Prostate gland (tissue), 2 donors: ENCODE data around the gene IQGAP3. TPM values are rescaled to one million over a fixed set of nuclear protein-coding genes. Genes with fewer than 3 reads are reported as not detected.

Experiments used
- DNase-seq: peaks from one replicate; pipeline ENCODE4 v3.0.0-alpha.2; 2019; ENCODE audit warnings: low spot score
- H3K27ac ChIP-seq, 2 donors: fragments of 200-600 bp; sonication (generic); 2 replicates each; pipeline ENCODE4 v1.5.1; 2017 to 2019
- H3K27me3 ChIP-seq: fragments of 200-600 bp; sonication (generic); replicated peaks from 2 replicates; pipeline ENCODE4 v1.5.1; 2019; ENCODE audit not compliant: insufficient read depth
- H3K36me3 ChIP-seq, 2 donors: fragments of 200-600 bp; sonication (generic); 1 replicate in 1 of 2; 2 replicates in 1 of 2; pipeline versions ENCODE4 v1.5.1 to v1.8.1; 2017 to 2019
- H3K4me1 ChIP-seq: fragments of 200-600 bp; sonication (generic); replicated peaks from 2 replicates; pipeline ENCODE4 v1.5.1; 2019
- H3K4me3 ChIP-seq, 2 donors: fragments of 200-600 bp; sonication (generic); 2 replicates each; pipeline ENCODE4 v1.5.1; 2017 to 2019
- H3K9me3 ChIP-seq: fragments of 200-600 bp; sonication (generic); 2 replicates; pipeline ENCODE4 v1.5.1; 2017
- POLR2A ChIP-seq: fragments of 450-650 bp; IDR thresholded peaks from one replicate; pipeline ENCODE4 v1.6.1; 2016; ENCODE audit warnings: antibody characterized with exemption, mild to moderate bottlenecking
- POLR2AphosphoS5 ChIP-seq: sonication (generic); formaldehyde crosslinking; IDR thresholded peaks from one replicate; pipeline ENCODE4 v1.6.1; 2017; ENCODE audit warnings: antibody characterized with exemption
- WGBS: methylation state at CpG from one replicate; pipeline ENCODE4 v1.1.5; 2018; 5-methylcytosine and 5-hydroxymethylcytosine counted together
- intact Hi-C: fragments of 100-400 bp; cut with DNase I; formaldehyde crosslinking; loops from one replicate; pipeline ENCODE4 v1.14.2; 2022
- total RNA-seq, 2 donors: library from RNA; depleted of rRNA; stranded (reverse); fragments of >200 nt; gene quantifications; one replicate each; pipeline ENCODE4 v1.1.0, GENCODE V29; 2016
- TF ChIP-seq, protein P1 (sequence below), 4 experiments: fragments of 200-600 bp in 2 of 4; fragments of 450-650 bp in 2 of 4; sonication (generic) in 2 of 4; IDR thresholded peaks; 1 replicate in 3 of 4; 2 replicates in 1 of 4; pipeline ENCODE4 v1.5.1; 2016 to 2019; ENCODE audit warnings: antibody characterized with exemption in 4 of 4, mild to moderate bottlenecking in 2 of 4, moderate library complexity in 2 of 4

Gene IQGAP3
- total RNA-seq, 2 donors from 2014 or later, result 1.5 to 3.0 TPM

DNA sequence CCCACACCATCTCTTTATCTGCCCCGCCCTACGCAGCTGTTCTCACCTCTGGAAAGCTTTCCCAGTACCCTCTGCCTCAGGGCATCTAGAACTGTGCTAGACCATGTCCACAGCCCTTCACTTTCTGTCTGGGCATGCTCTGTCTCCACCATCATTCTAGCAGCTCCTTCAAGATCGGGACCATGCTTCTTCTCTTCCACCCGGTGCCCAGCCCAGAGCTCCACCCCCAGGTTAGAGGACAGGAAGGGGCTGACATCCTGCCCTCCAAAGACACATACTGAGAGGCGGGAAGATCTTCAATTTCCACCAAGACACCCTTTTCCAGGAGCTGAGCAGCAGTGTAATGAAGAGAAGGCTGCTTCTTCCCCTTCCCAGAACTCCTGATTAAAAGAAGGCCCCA lies 44.1 kb downstream of the IQGAP3 start:
- H3K9me3 ChIP-seq, result no peaks in the 10 kb centered on the region
- no peaks in the 10 kb centered on the region for H3K36me3 ChIP-seq
- intact Hi-C loops, result no loop called here
- H3K27ac ChIP-seq, result no peak overlapping the region
- no peak for DNase-seq
- H3K4me1 ChIP-seq, result no peaks in the 10 kb centered on the region
- no peaks in the 10 kb centered on the region for H3K27me3 ChIP-seq
- H3K4me3 ChIP-seq, result no peak overlapping the region
- 86% methylated on average over 5 of the region's 5 CpGs for WGBS
- TF ChIP-seq POLR2A, result no peak
- TF ChIP-seq, protein P1, sequence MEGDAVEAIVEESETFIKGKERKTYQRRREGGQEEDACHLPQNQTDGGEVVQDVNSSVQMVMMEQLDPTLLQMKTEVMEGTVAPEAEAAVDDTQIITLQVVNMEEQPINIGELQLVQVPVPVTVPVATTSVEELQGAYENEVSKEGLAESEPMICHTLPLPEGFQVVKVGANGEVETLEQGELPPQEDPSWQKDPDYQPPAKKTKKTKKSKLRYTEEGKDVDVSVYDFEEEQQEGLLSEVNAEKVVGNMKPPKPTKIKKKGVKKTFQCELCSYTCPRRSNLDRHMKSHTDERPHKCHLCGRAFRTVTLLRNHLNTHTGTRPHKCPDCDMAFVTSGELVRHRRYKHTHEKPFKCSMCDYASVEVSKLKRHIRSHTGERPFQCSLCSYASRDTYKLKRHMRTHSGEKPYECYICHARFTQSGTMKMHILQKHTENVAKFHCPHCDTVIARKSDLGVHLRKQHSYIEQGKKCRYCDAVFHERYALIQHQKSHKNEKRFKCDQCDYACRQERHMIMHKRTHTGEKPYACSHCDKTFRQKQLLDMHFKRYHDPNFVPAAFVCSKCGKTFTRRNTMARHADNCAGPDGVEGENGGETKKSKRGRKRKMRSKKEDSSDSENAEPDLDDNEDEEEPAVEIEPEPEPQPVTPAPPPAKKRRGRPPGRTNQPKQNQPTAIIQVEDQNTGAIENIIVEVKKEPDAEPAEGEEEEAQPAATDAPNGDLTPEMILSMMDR (IDR thresholded peaks at IDR 0.05), result no peak
- no peak for TF ChIP-seq POLR2AphosphoS5

DNA sequence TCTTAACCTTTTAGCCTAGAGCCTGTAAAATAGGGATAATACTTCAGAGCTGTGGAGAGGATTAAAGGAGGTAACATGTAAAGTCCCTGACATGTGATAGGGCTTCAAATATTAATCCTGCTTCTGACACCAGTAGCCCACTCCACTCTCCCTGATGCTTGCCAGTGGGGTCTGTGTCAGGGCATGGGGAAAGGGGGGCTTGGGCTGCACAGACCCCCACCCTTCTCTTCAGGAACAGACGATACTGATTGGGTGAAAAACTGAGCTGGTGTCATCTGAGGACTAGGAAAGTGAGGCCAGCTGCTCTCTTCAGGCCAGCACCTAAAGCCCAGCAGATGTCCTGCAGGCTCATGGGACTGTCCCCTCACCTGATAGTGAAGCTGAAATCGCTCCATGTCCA lies 44.8 kb downstream of the IQGAP3 start:
- DNase-seq, result no peak
- WGBS, result 83% methylated on average over 2 of the region's 2 CpGs
- no peaks in the 10 kb centered on the region for H3K9me3 ChIP-seq
- no peaks in the 10 kb centered on the region for H3K4me1 ChIP-seq
- TF ChIP-seq POLR2A (no peak), POLR2AphosphoS5 (no peak)
- TF ChIP-seq, protein P1 (IDR thresholded peaks at IDR 0.05), result no peak
- intact Hi-C loops, result no loop called here
- H3K4me3 ChIP-seq, result no peak overlapping the region
- H3K36me3 ChIP-seq, result no peaks in the 10 kb centered on the region
- no peaks in the 10 kb centered on the region for H3K27me3 ChIP-seq
- no peak overlapping the region for H3K27ac ChIP-seq

DNA sequence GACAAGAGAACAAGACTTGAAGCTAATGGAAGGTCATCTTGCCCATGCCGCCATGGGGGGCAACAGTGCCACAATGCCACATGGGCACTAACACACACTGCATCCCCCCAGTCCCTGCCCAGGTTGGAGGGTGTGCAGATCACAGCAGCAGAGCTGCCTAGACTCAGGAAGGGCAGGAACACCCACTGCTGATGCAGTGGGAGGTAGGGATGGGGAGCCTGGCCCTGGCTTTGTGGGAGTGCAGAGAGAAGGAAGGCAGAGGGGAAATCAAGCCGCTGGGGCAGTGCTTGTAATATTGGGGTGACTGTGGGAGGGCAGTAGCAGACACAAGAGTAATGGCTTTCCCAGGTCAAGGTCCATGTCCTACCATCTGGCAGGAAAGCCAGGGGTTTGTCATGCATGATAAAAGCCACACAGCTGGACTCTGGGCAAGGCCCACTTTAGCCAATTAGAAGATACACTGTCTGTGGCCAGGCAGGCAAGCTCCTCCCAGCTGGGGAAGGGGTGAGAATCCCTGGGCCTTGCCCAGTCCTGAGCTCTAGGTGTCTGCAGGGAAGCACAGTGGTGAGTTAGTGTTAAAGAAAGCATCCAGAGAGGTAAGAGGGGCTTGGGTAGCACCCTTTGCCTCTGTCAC lies 46.4 kb downstream of the IQGAP3 start:
- Histone ChIP-seq H3K36me3 (no peaks in the 10 kb centered on the region), H3K27ac (no peak overlapping the region), H3K27me3 (no peaks in the 10 kb centered on the region), H3K4me1 (no peaks in the 10 kb centered on the region), H3K9me3 (no peaks in the 10 kb centered on the region), H3K4me3 (no peak overlapping the region)
- DNase-seq, result no peak
- WGBS, result 91% methylated on average over 2 of the region's 2 CpGs
- intact Hi-C loops, result no loop called here
- TF ChIP-seq, protein P1 (IDR thresholded peaks at IDR 0.05), result no peak
- no peak for TF ChIP-seq POLR2A

DNA sequence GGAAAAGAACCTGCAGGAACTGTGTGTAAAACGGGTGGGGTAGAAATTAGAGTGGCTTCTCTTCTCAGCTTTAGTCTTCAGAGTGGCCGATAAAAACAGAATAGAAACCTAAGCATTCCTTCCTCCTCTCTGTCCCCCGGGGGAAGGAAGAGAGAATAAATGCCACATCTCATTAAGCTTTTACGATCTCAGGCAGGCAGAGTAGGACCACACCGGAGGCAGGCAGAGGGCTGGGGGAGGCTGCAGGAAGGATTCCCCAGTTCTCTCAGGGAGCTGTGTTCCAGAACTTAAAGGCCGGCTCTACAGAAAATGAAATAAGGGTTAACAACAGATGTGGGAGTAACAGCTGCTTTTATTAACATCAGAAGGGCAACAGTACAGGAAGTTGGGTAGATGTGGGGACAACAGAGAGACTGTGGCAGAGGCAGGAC lies 47.3 kb downstream of the IQGAP3 start:
- 12% methylated on average over 6 of the region's 6 CpGs for WGBS
- Histone ChIP-seq H3K9me3 (no peaks in the 10 kb centered on the region), H3K27ac (no peak overlapping the region), H3K4me3 (no peak overlapping the region), H3K36me3 (no peaks in the 10 kb centered on the region), H3K27me3 (no peaks in the 10 kb centered on the region), H3K4me1 (no peaks in the 10 kb centered on the region)
- no peak for DNase-seq
- intact Hi-C loops, result no loop called here
- TF ChIP-seq POLR2AphosphoS5 (no peak), POLR2A (no peak)
- TF ChIP-seq, protein P1 (IDR thresholded peaks at IDR 0.05), result no peak

DNA sequence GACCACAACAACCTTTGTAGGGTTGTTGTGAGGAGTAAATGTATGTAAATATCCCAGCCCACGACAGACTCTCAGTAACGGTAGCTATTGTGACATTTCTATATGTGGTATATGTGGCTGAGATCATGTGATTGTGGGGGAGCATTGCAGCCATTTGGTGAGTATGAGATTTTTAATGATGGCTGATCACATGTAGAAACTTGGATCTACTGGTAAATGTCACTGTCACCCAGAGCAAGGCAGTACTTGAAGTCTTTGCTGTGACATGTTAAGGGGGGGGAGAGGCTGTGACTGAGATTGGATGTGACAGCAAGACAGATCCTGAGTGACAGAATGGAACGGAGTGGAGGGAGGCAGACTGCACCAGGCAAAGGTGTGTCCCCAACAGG lies 47.9 kb downstream of the IQGAP3 start:
- Histone ChIP-seq H3K4me3 (no peak overlapping the region), H3K9me3 (no peaks in the 10 kb centered on the region), H3K36me3 (no peaks in the 10 kb centered on the region), H3K27me3 (no peaks in the 10 kb centered on the region), H3K4me1 (no peaks in the 10 kb centered on the region), H3K27ac (no peak overlapping the region)
- TF ChIP-seq POLR2AphosphoS5 (no peak), POLR2A (no peak)
- TF ChIP-seq, protein P1 (IDR thresholded peaks at IDR 0.05), result no peak
- DNase-seq, result no peak
- intact Hi-C loops, result no loop called here
- WGBS, result 64% methylated on average over 3 of the region's 3 CpGs
